CMK (cell line): ENCODE measurements around the gene VASN.

Experiments used
- DNase-seq: peaks from one replicate; pipeline ENCODE4 v3.0.0-alpha.2; 2010; ENCODE audit warnings: low read depth

Gene VASN

GRCh38 chr16:4426021-4426684, 54.5 kb downstream of the VASN start:
- no peak for DNase-seq

- no peak for DNase-seq
Observed at GRCh38 chr16:4426722-4427372, 55.2 kb downstream of the VASN start.

GRCh38 chr16:4428500-4428899, 56.9 kb downstream of the VASN start:
- DNase-seq: no peak

GRCh38 chr16:4431023-4431422, 59.4 kb downstream of the VASN start:
- DNase-seq: no peak
